Islet precursor cell (in vitro differentiated cells): ENCODE measurements around the gene ERVV-1.
"Not testable (repeated sequence)": the region's sequence is repeated elsewhere in the genome, so short reads cannot be mapped to it uniquely, and the experiment has no call there.

Experiments
- DNase-seq: peaks from one replicate; pipeline ENCODE4 v3.0.0-alpha.2; 2018

Gene ERVV-1, protein sequence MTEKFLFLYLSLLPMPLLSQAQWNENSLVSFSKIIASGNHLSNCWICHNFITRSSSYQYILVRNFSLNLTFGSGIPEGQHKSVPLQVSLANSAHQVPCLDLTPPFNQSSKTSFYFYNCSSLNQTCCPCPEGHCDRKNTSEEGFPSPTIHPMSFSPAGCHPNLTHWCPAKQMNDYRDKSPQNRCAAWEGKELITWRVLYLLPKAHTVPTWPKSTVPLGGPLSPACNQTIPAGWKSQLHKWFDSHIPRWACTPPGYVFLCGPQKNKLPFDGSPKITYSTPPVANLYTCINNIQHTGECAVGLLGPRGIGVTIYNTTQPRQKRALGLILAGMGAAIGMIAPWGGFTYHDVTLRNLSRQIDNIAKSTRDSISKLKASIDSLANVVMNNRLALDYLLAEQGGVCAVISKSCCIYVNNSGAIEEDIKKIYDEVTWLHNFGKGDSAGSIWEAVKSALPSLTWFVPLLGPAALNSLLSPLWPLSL

GRCh38 chr19:53013621-53014020 is at the start of gene ERVV-1:
TSS of gene ERVV-1 (plus strand) at chr19:53013921. CDS start at chr19:53014091, 170 bp downstream.
- no peak for DNase-seq

GRCh38 chr19:52967772-52968171 is 45.9 kb upstream of the ERVV-1 start:
- DNase-seq = no peak

DNA sequence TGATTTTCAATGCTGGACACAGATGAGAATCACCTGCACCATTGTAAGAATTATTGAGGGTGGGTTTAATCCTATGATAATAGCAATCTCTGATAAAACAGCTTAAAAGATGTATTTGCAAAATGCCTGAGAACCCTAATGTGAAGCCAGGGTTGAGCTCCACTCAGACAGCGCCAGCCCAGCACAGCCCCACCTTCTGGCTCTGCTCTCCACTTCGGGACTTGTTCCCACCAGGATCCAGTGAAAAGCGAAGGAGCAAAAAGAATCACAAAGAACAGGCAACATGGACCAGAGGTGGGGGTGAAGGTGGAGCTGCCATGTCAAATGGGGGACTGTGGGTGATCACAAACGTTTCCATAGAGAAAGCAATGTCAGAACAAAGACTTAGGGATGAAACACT is 32.4 kb upstream of the ERVV-1 start:
- no peak for DNase-seq

DNA sequence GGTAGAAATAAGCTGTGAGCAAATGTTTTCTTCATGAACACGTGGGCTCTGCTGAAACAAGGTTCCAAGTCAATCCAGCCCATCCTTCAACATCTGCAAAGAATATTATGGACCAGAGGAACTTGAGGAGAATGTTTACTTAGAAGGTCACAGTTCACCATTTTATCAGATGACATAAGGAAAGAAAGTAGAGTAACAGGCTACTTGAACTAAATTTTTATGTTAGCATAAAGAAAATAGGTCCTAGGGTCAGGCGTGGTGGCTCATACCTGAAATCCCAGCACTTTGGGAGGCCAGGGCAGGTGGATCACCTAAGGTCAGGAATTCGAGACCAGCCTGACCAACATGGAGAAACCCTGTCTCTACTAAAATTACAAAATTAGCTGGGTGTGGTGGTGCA is 30.6 kb upstream of the ERVV-1 start:
- DNase-seq = not testable (repeated sequence)

DNA sequence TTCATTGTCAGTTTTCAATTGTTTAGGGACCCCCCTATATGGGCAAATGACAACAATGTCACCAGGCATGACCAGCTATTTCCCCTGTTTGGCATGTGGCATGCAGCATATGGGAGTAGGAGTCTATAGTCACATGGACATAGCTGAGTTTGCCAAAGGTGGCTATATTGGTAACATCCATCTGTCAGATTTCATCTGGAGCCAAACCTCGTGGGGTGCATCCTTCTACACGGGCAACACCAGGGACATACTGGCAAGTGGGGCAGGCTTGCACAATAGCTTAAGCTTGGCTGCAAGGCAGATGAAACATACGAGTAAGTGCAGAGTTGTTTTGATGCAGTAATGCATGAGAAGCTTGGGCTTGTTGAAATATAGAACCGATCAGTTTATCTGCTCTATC is 26.5 kb upstream of the ERVV-1 start:
- no peak for DNase-seq

DNA sequence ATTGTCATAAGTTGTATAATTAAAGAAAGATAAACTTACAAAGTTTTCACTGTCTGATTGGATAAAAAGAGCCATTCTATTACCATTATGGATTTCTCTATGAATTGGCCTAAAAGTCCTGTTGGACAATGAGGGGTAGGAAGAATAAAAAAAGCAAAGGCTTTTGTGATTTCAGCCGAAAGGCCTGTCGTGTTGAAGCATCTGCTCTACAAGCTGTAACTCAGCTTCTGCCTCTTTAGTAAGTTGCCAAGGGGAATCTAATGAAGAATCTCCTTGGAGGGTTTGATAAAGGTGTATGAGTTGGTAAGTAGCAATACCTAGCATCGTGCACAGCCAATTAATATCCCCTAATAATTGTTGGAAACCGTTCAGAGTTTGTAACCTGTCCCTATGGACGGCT is 25.2 kb upstream of the ERVV-1 start:
- no peak for DNase-seq

GRCh38 chr19:52990759-52991418 is 22.8 kb upstream of the ERVV-1 start:
- DNase-seq = no peak

DNA sequence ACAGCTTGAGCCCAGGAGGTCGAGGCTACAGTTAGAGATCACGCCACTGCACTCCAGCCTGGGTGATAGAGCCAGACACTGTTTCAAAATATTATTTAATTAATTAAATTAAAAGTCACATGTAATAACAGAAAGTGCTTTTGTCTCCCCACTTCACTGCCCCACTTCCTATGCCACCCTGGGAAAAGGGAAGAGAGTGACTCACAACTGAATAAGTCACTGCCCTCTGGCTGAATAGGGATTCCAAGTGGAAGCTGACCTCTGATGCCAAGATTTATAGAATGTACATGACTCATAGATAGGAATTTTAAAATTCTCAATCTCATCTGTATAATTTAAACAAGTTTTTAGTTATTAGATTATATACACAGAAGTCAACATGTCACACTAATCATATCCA is 22.2 kb upstream of the ERVV-1 start:
- DNase-seq = no peak

DNA sequence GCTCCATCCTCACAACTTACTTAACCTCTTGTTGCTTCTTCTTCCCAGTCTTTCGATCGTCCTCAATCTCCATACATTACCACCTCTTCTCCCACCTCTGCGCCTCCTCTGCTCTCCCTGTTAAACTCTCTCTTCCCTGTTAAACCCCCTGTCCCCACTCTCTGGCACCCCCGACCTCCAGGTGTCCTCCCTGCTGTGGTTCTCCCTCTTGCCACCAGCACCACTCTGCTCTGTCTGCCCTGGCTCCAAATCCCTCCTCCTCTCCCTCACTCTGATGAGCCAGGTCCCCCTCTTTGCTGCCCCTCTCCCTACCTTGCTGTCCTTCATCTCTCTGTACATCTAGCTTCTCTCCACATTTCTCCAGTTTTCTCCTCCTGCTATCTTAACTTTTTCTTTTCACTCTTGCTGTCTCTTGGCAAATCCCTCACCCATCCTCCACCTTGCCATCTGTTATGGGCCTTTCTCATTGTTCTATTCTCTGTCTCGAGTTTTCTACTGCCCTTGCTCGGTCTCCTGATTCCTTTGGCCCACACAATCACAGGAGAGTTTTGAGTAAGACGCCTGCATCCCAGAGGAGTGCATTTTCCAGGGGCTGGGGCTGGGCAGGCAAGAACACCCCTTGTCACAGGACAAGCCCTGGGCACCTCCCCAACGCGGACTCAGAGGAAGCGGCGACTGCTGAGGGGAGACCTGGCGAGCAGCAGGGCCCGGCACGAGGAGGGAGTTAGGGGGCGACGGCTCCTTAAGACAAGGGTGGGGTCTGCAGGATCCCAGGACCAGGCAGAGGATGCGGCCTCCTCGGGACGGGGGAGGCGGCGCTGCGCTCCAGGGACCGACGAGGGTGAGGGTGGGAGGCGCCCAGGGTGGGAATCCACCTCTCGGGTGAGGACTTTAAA is 21.4 kb upstream of the ERVV-1 start:
- DNase-seq = peak; percentile 63

- DNase-seq = peak; percentile 88
These were observed 20.2 kb upstream of the ERVV-1 start for GRCh38 chr19:52993342-52994178.

GRCh38 chr19:52995711-52996110 is 18.0 kb upstream of the ERVV-1 start:
- DNase-seq = no peak

DNA sequence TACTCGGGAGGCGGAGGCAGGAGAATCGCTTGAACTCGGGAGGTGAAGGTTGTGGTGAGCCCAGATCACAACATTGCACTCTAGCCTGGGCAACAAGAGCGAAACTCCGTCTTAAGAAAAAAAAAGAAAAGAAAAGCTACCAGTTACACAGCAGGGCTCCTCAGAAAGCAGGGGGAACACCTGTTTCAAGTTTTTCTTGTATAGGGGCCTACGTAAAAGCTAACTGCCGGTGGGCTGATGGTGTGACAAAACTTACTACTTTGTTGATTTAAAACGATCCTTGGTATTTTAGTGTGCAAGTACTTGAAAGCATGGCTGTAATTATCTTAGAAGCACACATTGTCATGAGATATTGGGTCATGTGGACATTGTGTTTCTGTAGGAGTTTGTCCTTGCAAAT is 15.7 kb upstream of the ERVV-1 start:
- no peak for DNase-seq

DNA sequence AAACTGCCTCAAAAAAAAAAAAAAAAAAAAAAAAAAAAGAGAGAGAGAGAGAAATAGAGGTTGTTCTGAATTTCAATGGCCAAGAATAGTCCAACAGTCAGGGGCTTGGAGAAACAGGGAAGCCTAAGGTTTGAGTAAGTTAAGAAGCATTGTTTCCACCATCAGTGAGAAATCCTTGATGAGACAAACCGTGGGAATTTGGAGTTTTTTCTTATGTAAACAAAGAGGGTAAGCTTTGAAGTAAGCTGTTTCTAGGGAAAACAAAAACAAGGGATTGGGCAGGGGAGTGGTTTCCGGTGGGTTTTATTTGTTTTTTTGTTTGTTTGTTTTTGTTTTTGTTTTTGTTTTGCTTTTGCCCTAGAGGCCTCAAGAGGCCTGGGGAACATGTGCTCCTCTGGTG is 11.2 kb upstream of the ERVV-1 start:
- DNase-seq = no peak

DNA sequence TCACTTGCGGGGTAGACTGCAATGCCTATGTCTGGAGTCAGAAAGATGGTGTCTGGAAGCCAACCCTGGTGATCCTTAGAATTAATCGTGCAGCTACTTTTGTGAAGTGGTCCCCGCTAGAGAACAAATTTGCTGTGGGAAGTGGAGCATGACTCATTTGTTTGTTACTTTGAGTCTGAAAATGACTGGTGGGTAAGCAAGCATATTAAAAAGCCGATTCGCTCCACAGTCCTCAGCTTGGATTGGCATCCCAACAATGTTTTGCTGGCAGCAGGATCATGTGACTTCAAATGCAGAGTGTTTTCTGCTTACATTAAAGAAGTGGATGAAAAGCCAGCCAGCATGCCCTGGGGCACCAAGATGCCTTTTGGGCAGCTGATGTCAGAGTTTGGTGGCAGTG is 9.5 kb upstream of the ERVV-1 start:
- no peak for DNase-seq

- no peak for DNase-seq
These were observed 6.5 kb upstream of the ERVV-1 start for GRCh38 chr19:53007200-53007599.

DNA sequence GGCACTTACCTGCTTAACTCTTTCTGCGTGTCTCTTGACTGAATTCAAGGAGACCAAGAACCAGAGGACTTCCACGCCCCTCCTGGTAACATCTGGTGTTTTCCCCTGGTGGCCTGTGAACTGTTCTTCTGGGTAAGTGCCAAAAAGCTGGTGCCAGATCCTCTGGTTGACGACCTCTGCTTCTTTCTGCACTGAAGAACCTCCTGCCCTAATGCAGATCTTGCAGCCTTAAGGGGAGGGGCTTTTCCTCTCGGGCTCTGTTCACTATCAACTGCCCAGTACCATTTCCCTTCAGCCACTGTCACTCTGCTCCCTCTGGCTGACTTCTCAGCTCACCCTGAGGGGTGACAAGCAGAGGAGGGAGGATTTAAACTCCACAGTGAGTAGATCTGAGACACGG is 6.1 kb upstream of the ERVV-1 start:
- no peak for DNase-seq

DNA sequence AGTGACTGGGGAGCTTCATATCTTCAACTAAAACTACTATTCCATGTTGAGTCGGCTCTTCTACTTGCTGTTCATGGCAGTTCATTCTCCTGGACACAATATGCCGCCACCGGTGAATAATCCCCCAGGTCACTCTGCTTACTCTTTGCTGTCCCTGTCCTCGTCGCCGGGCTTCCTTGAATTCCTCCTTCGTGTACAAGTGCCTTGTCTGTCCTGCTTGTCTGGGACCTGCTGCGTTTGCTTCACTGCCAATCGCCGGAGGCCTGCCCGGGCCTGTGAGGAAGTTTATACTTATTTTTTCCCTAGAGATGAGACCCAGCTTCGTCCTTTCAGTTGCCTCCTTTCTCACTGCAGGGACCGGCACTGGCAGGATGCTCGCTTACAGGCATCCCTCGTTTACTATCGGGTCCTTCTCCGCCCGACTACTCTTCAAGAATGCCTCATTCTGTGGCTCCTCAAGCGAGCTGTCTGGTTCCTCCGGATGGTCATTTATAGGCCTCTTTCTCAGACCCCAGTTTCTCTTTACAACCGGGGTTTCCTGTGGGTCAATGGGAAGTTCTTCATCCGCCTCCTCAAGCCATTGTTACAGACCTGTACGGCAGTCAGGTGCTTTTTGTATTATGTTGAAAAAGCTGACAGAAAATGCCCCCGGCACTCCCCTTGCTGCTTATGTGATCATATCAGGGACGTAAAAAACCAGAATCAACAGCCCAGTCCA is 5.5 kb upstream of the ERVV-1 start:
- no peak for DNase-seq

GRCh38 chr19:53010494-53010893 is 3.2 kb upstream of the ERVV-1 start:
- no peak for DNase-seq

GRCh38 chr19:53012006-53012405 is 1.7 kb upstream of the ERVV-1 start:
- DNase-seq = no peak

GRCh38 chr19:53015159-53015558 is 1.4 kb downstream of the ERVV-1 start:
- no peak for DNase-seq

- no peak for DNase-seq
These were observed 2.0 kb downstream of the ERVV-1 start for GRCh38 chr19:53015730-53016129.

DNA sequence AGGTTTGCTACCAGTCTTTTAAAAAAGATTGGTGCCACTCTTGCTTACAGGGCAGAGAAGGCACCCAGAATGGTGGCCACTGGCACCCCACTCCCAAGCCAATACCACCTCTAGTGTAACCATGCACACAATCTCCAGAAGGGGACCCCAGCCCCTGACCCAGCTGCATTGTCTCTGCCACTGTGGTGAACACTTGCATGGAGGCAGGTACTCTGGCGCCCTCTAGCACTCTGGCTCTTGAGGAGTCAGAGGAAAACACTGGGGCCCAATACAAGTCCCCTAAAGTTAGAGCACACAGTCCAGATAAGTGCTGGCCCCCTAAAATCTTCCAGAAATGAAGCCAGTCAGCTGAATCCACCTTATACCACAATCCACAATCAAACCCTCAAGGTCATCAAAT is 6.0 kb downstream of the ERVV-1 start:
- DNase-seq = no peak
